Transverse colon (tissue), 4 donors: Measurements from ENCODE around the gene PRR7.

ENCODE experiments used
- POLR2AphosphoS5 ChIP-seq, 3 donors: sonication (generic); formaldehyde crosslinking; IDR thresholded peaks; one replicate each; pipeline ENCODE4 v1.6.1; 2016; ENCODE audit warnings: antibody characterized with exemption in 3 of 3
- TF ChIP-seq, protein P1 (sequence below), 5 experiments: fragments of 200-600 bp in 3 of 5; fragments of 450-650 bp in 2 of 5; sonication (generic) in 3 of 5; IDR thresholded peaks; 1 replicate in 2 of 5; 2 replicates in 3 of 5; pipeline ENCODE4 v1.5.1; 2016 to 2017; ENCODE audit warnings: antibody characterized with exemption in 5 of 5, inconsistent platforms in 3 of 5, mild to moderate bottlenecking in 2 of 5, moderate library complexity in 1 of 5

DNA sequence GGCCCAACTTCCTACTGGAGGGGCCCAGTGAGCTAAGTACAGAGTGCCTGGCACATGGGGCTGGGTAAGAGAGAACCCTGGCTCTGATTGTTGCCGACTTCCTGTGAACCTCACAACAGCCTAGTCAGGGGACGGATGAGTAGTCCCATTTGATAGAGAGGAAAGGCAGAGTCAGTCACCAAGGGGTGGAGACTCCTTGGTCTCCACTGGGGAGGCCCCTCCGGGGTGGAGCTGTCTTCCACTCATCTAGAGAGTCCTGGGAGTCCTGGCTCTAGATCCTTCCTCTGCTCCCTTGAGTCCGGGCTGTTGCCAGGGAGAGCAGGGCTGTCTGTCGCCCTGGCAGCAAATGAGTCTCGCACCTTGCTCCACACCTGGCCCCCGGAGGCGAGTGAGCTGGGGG lies 12.2 kb upstream of the PRR7 start:
- no peak for TF ChIP-seq POLR2AphosphoS5 (IDR thresholded peaks at IDR 0.05)
- TF ChIP-seq, protein P1, sequence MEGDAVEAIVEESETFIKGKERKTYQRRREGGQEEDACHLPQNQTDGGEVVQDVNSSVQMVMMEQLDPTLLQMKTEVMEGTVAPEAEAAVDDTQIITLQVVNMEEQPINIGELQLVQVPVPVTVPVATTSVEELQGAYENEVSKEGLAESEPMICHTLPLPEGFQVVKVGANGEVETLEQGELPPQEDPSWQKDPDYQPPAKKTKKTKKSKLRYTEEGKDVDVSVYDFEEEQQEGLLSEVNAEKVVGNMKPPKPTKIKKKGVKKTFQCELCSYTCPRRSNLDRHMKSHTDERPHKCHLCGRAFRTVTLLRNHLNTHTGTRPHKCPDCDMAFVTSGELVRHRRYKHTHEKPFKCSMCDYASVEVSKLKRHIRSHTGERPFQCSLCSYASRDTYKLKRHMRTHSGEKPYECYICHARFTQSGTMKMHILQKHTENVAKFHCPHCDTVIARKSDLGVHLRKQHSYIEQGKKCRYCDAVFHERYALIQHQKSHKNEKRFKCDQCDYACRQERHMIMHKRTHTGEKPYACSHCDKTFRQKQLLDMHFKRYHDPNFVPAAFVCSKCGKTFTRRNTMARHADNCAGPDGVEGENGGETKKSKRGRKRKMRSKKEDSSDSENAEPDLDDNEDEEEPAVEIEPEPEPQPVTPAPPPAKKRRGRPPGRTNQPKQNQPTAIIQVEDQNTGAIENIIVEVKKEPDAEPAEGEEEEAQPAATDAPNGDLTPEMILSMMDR (IDR thresholded peaks at IDR 0.05): no peak
